Central memory CD4-positive, alpha-beta T cell (primary cell): ENCODE results near the gene EDN2.

Experiments
- DNase-seq: peaks from one replicate; pipeline ENCODE4 v3.0.0; 2022
- total RNA-seq, 3 experiments: gene quantifications; one replicate each; lab custom pipeline; 2026; lab: John Stamatoyannopoulos, UW

EDN2 gene
- 0 reads per million in 3 experiments for total RNA-seq

GRCh38 chr1:41484402-41485241, at the start of gene EDN2:
Gene EDN2 (minus strand): TSS chr1:41484683. CDS start chr1:41484601, 82 bp downstream.
- no peak for DNase-seq

- no peak for DNase-seq
Measured at GRCh38 chr1:41533731-41534080, 49.2 kb upstream of the EDN2 start.

- no peak for DNase-seq
Measured at GRCh38 chr1:41533016-41533730, 48.7 kb upstream of the EDN2 start.

- DNase-seq = no peak
Measured at GRCh38 chr1:41532206-41532975, 47.9 kb upstream of the EDN2 start.

GRCh38 chr1:41530411-41530810, 45.9 kb upstream of the EDN2 start:
- no peak for DNase-seq

GRCh38 chr1:41529621-41530395, 45.3 kb upstream of the EDN2 start:
- no peak for DNase-seq

- DNase-seq = no peak
Measured at GRCh38 chr1:41528726-41529605, 44.5 kb upstream of the EDN2 start.

GRCh38 chr1:41528106-41528505, 43.6 kb upstream of the EDN2 start:
- DNase-seq = no peak

GRCh38 chr1:41526956-41527561, 42.6 kb upstream of the EDN2 start:
- no peak for DNase-seq

GRCh38 chr1:41525891-41526587, 41.6 kb upstream of the EDN2 start:
- DNase-seq = no peak

- no peak for DNase-seq
Measured at GRCh38 chr1:41524676-41525675, 40.5 kb upstream of the EDN2 start.

- DNase-seq = no peak
Measured at GRCh38 chr1:41523949-41524675, 39.6 kb upstream of the EDN2 start.

- no peak for DNase-seq
Measured at GRCh38 chr1:41523071-41523470, 38.6 kb upstream of the EDN2 start.

- no peak for DNase-seq
Measured at GRCh38 chr1:41521766-41522165, 37.3 kb upstream of the EDN2 start.

- no peak for DNase-seq
Measured at GRCh38 chr1:41520951-41521752, 36.7 kb upstream of the EDN2 start.

GRCh38 chr1:41519667-41520066, 35.2 kb upstream of the EDN2 start:
- no peak for DNase-seq

- DNase-seq = no peak
Measured at GRCh38 chr1:41518471-41518870, 34.0 kb upstream of the EDN2 start.

GRCh38 chr1:41517062-41517438, 32.6 kb upstream of the EDN2 start:
- no peak for DNase-seq
